ENCODE measurements around the gene DGKG.

DGKG gene

GRCh38 chr3:186401556-186401955 is 39.5 kb upstream of the DGKG start:
- Histone ChIP-seq H4K20me1 (ENCODE audit: insufficient read depth, low read length, poor library complexity, severe bottlenecking) (no peaks in the 10 kb centered on the region), H3K4me3 (ENCODE audit: low read length, poor library complexity, severe bottlenecking) (no peak overlapping the region), H2AFZ (ENCODE audit: low read length) (no peak overlapping the region), H3K4me1 (ENCODE audit: insufficient read depth, low read length, poor library complexity, severe bottlenecking) (no peaks in the 10 kb centered on the region), H3K79me2 (ENCODE audit: insufficient read depth, low read length) (no peaks in the 10 kb centered on the region), H3K36me3 (ENCODE audit: insufficient read depth, low read length) (no peaks in the 10 kb centered on the region), H3F3A (ENCODE audit: low read depth) (no peaks in the 10 kb centered on the region), H3K9me3 (ENCODE audit: insufficient read depth, low read depth, low read length) (no peaks in the 10 kb centered on the region), H3K9me2 (replicated peaks; ENCODE audit: low read depth, low read length) (no peaks in the 10 kb centered on the region), H3K9ac (ENCODE audit: low read depth, low read length, poor library complexity, severe bottlenecking) (no peak overlapping the region), H3K4me2 (ENCODE audit: low read depth, low read length, poor library complexity, severe bottlenecking) (no peak overlapping the region), H3K27me3 (ENCODE audit: insufficient read depth, low read length, poor library complexity, severe bottlenecking) (no peaks in the 10 kb centered on the region)
- TF ChIP-seq CTCF (conservative IDR thresholded peaks at IDR 0.05; ENCODE audit: low read length): no peak
- TF ChIP-seq EZH2phosphoT487 (IDR thresholded peaks at IDR 0.05; ENCODE audit: borderline replicate concordance): no peak

GRCh38 chr3:186400662-186401061 is 38.6 kb upstream of the DGKG start:
- H3K79me2 ChIP-seq (ENCODE audit: insufficient read depth, low read length): no peaks in the 10 kb centered on the region
- H3K4me1 ChIP-seq (ENCODE audit: insufficient read depth, low read length, poor library complexity, severe bottlenecking): no peaks in the 10 kb centered on the region
- H2AFZ ChIP-seq (ENCODE audit: low read length): no peak overlapping the region
- TF ChIP-seq EZH2phosphoT487 (IDR thresholded peaks at IDR 0.05; ENCODE audit: borderline replicate concordance) (no peak), CTCF (conservative IDR thresholded peaks at IDR 0.05; ENCODE audit: low read length) (no peak)
- no peak overlapping the region for H3K9ac ChIP-seq (ENCODE audit: low read depth, low read length, poor library complexity, severe bottlenecking)
- no peaks in the 10 kb centered on the region for H3K9me2 ChIP-seq (replicated peaks; ENCODE audit: low read depth, low read length)
- no peak overlapping the region for H3K4me2 ChIP-seq (ENCODE audit: low read depth, low read length, poor library complexity, severe bottlenecking)
- no peaks in the 10 kb centered on the region for H3K9me3 ChIP-seq (ENCODE audit: insufficient read depth, low read depth, low read length)
- no peaks in the 10 kb centered on the region for H4K20me1 ChIP-seq (ENCODE audit: insufficient read depth, low read length, poor library complexity, severe bottlenecking)
- H3K4me3 ChIP-seq (ENCODE audit: low read length, poor library complexity, severe bottlenecking): no peak overlapping the region
- H3F3A ChIP-seq (ENCODE audit: low read depth): no peaks in the 10 kb centered on the region
- H3K36me3 ChIP-seq (ENCODE audit: insufficient read depth, low read length): no peaks in the 10 kb centered on the region
- H3K27me3 ChIP-seq (ENCODE audit: insufficient read depth, low read length, poor library complexity, severe bottlenecking): no peaks in the 10 kb centered on the region

- H3K4me1 ChIP-seq (ENCODE audit: insufficient read depth, low read length, poor library complexity, severe bottlenecking): no peaks in the 10 kb centered on the region
- no peak overlapping the region for H3K9ac ChIP-seq (ENCODE audit: low read depth, low read length, poor library complexity, severe bottlenecking)
- no peak overlapping the region for H2AFZ ChIP-seq (ENCODE audit: low read length)
- TF ChIP-seq EZH2phosphoT487 (IDR thresholded peaks at IDR 0.05; ENCODE audit: borderline replicate concordance) (no peak), CTCF (conservative IDR thresholded peaks at IDR 0.05; ENCODE audit: low read length) (no peak)
- no peaks in the 10 kb centered on the region for H3K27me3 ChIP-seq (ENCODE audit: insufficient read depth, low read length, poor library complexity, severe bottlenecking)
- H3K9me2 ChIP-seq (replicated peaks; ENCODE audit: low read depth, low read length): no peaks in the 10 kb centered on the region
- no peaks in the 10 kb centered on the region for H3K36me3 ChIP-seq (ENCODE audit: insufficient read depth, low read length)
- no peaks in the 10 kb centered on the region for H3K79me2 ChIP-seq (ENCODE audit: insufficient read depth, low read length)
- H3F3A ChIP-seq (ENCODE audit: low read depth): no peaks in the 10 kb centered on the region
- no peaks in the 10 kb centered on the region for H3K9me3 ChIP-seq (ENCODE audit: insufficient read depth, low read depth, low read length)
- H3K4me3 ChIP-seq (ENCODE audit: low read length, poor library complexity, severe bottlenecking): no peak overlapping the region
- no peak overlapping the region for H3K4me2 ChIP-seq (ENCODE audit: low read depth, low read length, poor library complexity, severe bottlenecking)
- H4K20me1 ChIP-seq (ENCODE audit: insufficient read depth, low read length, poor library complexity, severe bottlenecking): no peaks in the 10 kb centered on the region
These were observed 38.0 kb upstream of the DGKG start for GRCh38 chr3:186400026-186400425.
